Subcutaneous adipose tissue (tissue), 4 donors: ENCODE results near the gene BLNK. TPM values are rescaled to one million over a fixed set of nuclear protein-coding genes. Genes with fewer than 3 reads are reported as not detected.

Experiments
- total RNA-seq, 4 donors: library from RNA; depleted of rRNA; stranded (reverse); fragments of >200 nt; gene quantifications; one replicate each; pipeline ENCODE4 v1.1.0, GENCODE V29; 2016
- TF ChIP-seq, protein P1 (sequence below): fragments of 450-650 bp; IDR thresholded peaks from one replicate; pipeline ENCODE4 v1.5.1; 2016; ENCODE audit warnings: low read depth, mild to moderate bottlenecking, control low read depth, antibody characterized with exemption, moderate library complexity

BLNK gene
- total RNA-seq, 4 donors from 2014 or later = 2.1 to 12.6 (median 6.1) TPM

DNA sequence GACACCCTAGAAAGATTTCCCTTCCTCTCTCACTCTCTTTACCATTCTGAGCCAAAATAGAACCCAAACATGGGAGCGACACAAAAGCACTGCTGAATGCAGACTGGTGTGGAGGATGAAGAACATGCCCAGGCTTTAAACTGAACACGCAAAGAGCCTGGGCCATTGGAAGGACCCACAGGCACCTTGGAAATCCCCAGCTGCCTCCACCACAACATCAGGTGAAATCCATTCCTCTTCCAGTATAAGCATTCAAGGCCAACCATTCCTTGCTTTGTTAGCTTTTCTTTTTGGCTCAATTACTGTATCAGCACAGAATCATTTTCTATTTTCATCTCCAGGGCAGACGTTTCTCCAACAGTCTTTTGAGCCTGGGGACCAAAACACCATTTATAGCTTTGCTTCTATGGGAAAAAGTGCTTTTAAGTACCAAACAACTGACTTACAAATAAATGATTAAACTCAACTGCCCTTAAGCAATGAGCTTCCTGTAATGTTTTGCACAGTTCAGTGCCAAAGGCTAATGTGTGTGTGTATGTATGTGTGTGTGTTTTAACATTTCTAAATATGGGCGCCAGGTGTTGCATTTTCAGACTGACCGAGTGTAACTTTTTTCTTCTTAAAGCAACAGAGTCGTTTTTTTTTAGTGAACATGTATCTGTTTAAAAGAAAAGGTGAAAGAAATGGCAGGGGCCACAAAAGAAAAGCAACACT is 16.2 kb upstream of the BLNK start:
- TF ChIP-seq, protein P1, sequence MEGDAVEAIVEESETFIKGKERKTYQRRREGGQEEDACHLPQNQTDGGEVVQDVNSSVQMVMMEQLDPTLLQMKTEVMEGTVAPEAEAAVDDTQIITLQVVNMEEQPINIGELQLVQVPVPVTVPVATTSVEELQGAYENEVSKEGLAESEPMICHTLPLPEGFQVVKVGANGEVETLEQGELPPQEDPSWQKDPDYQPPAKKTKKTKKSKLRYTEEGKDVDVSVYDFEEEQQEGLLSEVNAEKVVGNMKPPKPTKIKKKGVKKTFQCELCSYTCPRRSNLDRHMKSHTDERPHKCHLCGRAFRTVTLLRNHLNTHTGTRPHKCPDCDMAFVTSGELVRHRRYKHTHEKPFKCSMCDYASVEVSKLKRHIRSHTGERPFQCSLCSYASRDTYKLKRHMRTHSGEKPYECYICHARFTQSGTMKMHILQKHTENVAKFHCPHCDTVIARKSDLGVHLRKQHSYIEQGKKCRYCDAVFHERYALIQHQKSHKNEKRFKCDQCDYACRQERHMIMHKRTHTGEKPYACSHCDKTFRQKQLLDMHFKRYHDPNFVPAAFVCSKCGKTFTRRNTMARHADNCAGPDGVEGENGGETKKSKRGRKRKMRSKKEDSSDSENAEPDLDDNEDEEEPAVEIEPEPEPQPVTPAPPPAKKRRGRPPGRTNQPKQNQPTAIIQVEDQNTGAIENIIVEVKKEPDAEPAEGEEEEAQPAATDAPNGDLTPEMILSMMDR = no peak

DNA sequence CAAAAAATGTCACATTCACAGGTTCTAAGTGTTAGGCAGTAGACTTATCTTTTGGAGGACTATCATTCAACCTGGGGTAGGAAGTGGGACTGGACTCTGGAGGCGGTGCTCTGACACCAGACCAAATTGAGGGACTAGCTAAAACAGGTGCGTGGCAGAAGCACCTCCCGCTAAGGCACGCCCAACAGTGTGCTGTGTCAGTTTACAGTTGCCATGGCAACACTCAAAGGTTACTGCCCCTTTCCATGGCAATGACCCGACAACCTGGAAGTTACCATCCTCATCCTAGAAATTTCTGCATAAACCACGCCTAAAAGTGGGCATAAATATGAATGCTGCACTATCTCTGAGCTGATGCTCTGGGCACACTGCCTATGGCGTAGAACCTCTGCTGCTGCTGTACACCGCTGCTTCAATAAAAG is 14.0 kb upstream of the BLNK start:
- TF ChIP-seq, protein P1 = no peak

DNA sequence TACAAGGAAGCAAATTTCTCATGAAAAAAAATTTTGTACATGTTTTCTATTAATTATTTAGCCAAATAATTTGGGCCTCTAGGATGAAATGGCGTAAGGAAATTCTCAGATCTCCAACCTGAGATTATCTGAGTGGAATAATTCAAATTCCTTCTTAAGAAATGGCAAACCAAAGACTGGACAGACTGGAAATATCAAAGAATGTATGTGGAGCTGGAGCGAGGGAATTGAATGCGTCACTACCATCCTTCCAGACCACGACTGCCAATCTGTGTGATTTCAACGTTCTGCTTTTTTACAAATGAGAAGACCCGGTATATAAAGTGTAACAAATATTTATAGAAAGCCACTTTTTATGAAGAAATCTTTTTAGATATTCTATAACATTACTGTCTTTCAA is 12.4 kb upstream of the BLNK start:
- TF ChIP-seq, protein P1 = no peak

DNA sequence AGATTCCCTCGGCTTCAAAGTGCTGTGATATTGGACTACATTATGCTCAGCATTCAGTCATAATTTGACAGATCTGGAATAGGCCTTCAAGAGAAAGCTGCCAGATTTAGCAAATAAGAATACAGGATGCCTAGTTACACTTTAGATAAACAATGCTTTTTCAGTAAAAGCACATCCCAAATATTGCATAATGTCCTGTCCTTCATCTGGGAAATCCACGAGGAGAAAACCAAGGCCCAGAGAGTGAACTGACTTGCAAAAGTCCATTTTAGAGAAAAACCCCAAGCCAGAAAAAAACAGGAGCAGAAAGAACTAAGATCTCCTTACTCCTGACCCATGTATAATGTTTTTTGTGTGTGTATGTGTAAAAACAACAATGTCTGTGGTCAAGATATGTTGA is 12.0 kb upstream of the BLNK start:
- TF ChIP-seq, protein P1 = no peak

DNA sequence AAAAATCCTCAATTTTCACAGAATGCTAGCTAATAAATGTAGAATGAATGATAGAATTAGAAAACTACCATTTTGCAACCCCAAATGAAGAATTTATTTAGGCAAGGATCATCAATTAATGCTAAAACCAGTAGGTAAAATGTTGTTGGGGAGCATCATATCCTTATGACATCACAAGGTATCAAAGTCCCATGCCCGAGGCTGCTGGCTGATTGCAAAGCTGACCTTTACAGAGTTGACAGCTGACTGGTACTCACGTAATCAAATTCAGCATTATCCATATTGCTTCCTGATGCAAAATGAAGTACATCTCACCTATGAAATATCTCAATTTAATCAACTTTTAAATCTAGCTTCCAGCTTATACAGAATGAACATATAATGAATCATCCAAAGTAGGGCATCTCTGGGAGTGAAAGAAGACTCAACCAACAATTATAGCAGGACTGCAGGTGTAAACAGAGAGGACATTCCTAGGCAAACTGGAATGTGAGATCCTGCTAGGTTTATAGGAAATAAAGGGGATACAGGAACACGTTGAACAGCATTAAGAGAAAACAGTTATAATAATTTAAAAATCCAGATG is 10.2 kb upstream of the BLNK start:
- TF ChIP-seq, protein P1 = no peak

DNA sequence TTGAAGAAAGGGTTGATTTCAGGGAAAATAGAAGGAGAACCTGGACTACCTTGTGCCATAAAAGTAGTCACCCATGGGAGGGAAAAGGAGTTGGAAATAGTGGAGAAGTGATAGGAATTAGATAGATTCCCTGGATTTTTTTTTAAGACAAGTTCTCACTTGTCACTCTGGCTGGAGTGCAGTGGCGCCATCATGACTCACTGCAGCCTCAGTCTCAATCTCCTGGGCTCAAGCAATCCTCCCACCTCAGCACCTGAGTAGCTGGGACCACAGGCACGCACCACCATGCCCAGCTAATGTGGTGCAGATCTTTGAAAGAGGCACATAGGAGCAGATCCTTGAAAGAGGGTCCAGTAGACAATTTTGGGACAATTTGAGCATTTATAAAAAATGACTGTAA is 9.5 kb upstream of the BLNK start:
- TF ChIP-seq, protein P1 = no peak

DNA sequence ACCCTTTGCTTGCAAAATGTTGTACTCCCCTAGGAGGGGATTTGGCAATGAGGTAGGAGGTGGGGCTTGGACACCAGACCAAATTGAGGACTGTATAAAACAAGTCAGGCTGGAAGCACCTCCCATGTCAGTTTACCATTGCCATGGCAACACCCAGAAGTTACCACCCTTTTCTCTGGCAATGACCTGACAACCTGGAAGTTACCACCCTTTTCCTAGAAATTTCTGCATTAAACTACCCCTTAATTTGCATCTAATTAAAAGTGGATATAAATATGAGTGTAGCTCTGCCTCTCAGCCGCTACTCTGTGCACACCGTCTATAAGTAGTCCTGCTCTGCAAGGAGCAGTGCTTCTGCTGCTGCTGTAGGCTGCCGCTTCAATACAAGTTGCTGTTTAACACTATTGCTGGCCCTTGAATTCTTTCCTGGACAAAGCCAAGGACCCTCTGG is 7.8 kb upstream of the BLNK start:
- TF ChIP-seq, protein P1 = no peak
